ENCODE measurements around the gene DSC1. TPM values are rescaled to one million over a fixed set of nuclear protein-coding genes. Genes with fewer than 3 reads are reported as not detected.

DSC1 gene
- polyA plus RNA-seq, 1 donor (not counting 4 experiments of a cell fraction or from before 2014, with no cell fraction given), result 11.2 TPM

- DNase-seq (ENCODE audit: low read depth, low spot score) (no peak), FAIRE-seq (peak; percentile 81)
- no peak overlapping the region for H3K27ac ChIP-seq (ENCODE audit: control insufficient read depth, insufficient read depth, low read length)
- H3K9ac ChIP-seq (ENCODE audit: control insufficient read depth, extremely low read depth, insufficient read depth, low read length), result no peak overlapping the region
- dilution Hi-C loops (cut with MboI; ENCODE audit: extremely low pct_ligation_motif_present, low sequenced_read_pairs), result loop anchor here (25.0 kb wide), 1 partner anchor 104 kb away; no protein-coding TSS in a partner anchor
- TF ChIP-seq EZH2 (IDR thresholded peaks at IDR 0.05; ENCODE audit: low read length) (no peak), CTCF (optimal IDR thresholded peaks at IDR 0.05 in 1 of 3, IDR thresholded peaks at IDR 0.05 in 1 of 3, conservative IDR thresholded peaks at IDR 0.05 in 1 of 3; ENCODE audit: extremely low read depth in 1 of 3, insufficient read depth in 2 of 3, low read length in 3 of 3) (no peak)
- no peaks in the 10 kb centered on the region for H3K79me2 ChIP-seq (ENCODE audit: control insufficient read depth, insufficient read depth, low read length)
- H3K4me3 ChIP-seq (ENCODE audit: control insufficient read depth in 2 of 3, extremely low read depth in 1 of 3, insufficient read depth in 2 of 3, low read depth in 1 of 3, low read length in 3 of 3), result no peak overlapping the region
- peaks cover 23% of the 10 kb centered on the region for H3K4me1 ChIP-seq (ENCODE audit: control insufficient read depth, extremely low read depth, insufficient read depth, low read length)
- no peaks in the 10 kb centered on the region for H3K9me1 ChIP-seq (ENCODE audit: control insufficient read depth, extremely low read depth, insufficient read depth, low read length)
- no peak overlapping the region for H2AFZ ChIP-seq (ENCODE audit: control insufficient read depth, low read length)
- no peaks in the 10 kb centered on the region for H3K27me3 ChIP-seq (ENCODE audit: control insufficient read depth, extremely low read depth, insufficient read depth, low read length)
- no peaks in the 10 kb centered on the region for H4K20me1 ChIP-seq (ENCODE audit: control insufficient read depth, extremely low read depth, insufficient read depth, low read length)
- H3K9me3 ChIP-seq (ENCODE audit: control insufficient read depth, low read depth, low read length), result no peaks in the 10 kb centered on the region
- H3K4me2 ChIP-seq (ENCODE audit: control insufficient read depth, extremely low read depth, insufficient read depth, low read depth, low read length), result peak overlapping the region; percentile 59
- no peaks in the 10 kb centered on the region for H3K36me3 ChIP-seq (ENCODE audit: control insufficient read depth in 2 of 2, extremely low read depth in 1 of 2, insufficient read depth in 2 of 2, low read length in 2 of 2)
Measured at GRCh38 chr18:31190919-31191318, 28.3 kb upstream of the DSC1 start.

GRCh38 chr18:31189757-31190156 lies 27.1 kb upstream of the DSC1 start:
- FAIRE-seq (no peak), DNase-seq (ENCODE audit: low read depth, low spot score) (no peak)
- Histone ChIP-seq H3K9me1 (ENCODE audit: control insufficient read depth, extremely low read depth, insufficient read depth, low read length) (no peaks in the 10 kb centered on the region), H3K4me3 (ENCODE audit: control insufficient read depth in 2 of 3, extremely low read depth in 1 of 3, insufficient read depth in 2 of 3, low read depth in 1 of 3, low read length in 3 of 3) (no peak overlapping the region), H3K4me1 (ENCODE audit: control insufficient read depth, extremely low read depth, insufficient read depth, low read length) (peaks cover 23% of the 10 kb centered on the region), H3K27ac (ENCODE audit: control insufficient read depth, insufficient read depth, low read length) (no peak overlapping the region), H2AFZ (ENCODE audit: control insufficient read depth, low read length) (no peak overlapping the region), H3K36me3 (ENCODE audit: control insufficient read depth in 2 of 2, extremely low read depth in 1 of 2, insufficient read depth in 2 of 2, low read length in 2 of 2) (no peaks in the 10 kb centered on the region), H3K27me3 (ENCODE audit: control insufficient read depth, extremely low read depth, insufficient read depth, low read length) (no peaks in the 10 kb centered on the region), H4K20me1 (ENCODE audit: control insufficient read depth, extremely low read depth, insufficient read depth, low read length) (no peaks in the 10 kb centered on the region), H3K9ac (ENCODE audit: control insufficient read depth, extremely low read depth, insufficient read depth, low read length) (no peak overlapping the region), H3K79me2 (ENCODE audit: control insufficient read depth, insufficient read depth, low read length) (no peaks in the 10 kb centered on the region), H3K4me2 (ENCODE audit: control insufficient read depth, extremely low read depth, insufficient read depth, low read depth, low read length) (no peak overlapping the region), H3K9me3 (ENCODE audit: control insufficient read depth, low read depth, low read length) (no peaks in the 10 kb centered on the region)
- TF ChIP-seq CTCF (optimal IDR thresholded peaks at IDR 0.05 in 1 of 3, IDR thresholded peaks at IDR 0.05 in 1 of 3, conservative IDR thresholded peaks at IDR 0.05 in 1 of 3; ENCODE audit: extremely low read depth in 1 of 3, insufficient read depth in 2 of 3, low read length in 3 of 3) (no peak), EZH2 (IDR thresholded peaks at IDR 0.05; ENCODE audit: low read length) (no peak)
- dilution Hi-C loops (cut with MboI; ENCODE audit: extremely low pct_ligation_motif_present, low sequenced_read_pairs), result loop anchor here (25.0 kb wide), 1 partner anchor 102 kb away; no protein-coding TSS in a partner anchor
